Measurements from ENCODE around the gene PDE11A.

PDE11A gene

DNA sequence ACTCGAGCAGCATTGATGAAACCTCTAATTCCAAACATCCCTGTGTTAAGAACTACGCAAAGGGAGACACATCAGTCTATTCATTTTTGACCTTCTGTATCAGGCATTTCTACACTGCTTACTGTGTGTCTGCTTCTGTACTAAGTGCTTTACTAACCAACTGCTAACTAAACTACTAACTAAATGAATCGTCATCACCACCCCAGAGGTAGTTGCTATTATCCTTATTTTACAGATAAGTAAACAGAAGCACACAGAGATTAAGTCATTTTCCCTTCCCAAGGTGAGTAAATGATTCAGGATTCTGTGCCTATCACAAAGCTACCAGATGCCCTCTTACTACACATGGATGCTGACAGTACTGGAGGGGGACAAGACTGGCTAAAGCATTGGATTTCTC, 395.9 kb downstream of the PDE11A start:
- Histone ChIP-seq H3K27ac (ENCODE audit: low read length) (no peak overlapping the region), H3K36me3 (ENCODE audit: insufficient read depth, low read length) (no peaks in the 10 kb centered on the region), H3K79me2 (ENCODE audit: insufficient read depth, low read length) (no peaks in the 10 kb centered on the region), H3K9ac (ENCODE audit: low read depth, low read length) (no peak overlapping the region), H3K9me3 (ENCODE audit: insufficient read depth, low read length, severe bottlenecking) (no peaks in the 10 kb centered on the region), H3K27me3 (ENCODE audit: insufficient read depth, low read length, poor library complexity) (no peaks in the 10 kb centered on the region), H3K4me1 (ENCODE audit: insufficient read depth, low read length) (peaks cover 5% of the 10 kb centered on the region; the same call in 1 of the 2 replicates), H3K4me3 (ENCODE audit: low read depth in 1 of 2, low read length in 2 of 2) (no peak overlapping the region), H2AFZ (ENCODE audit: low read depth, low read length) (no peak overlapping the region), H4K20me1 (ENCODE audit: insufficient read depth, low read length) (no peaks in the 10 kb centered on the region), H3K4me2 (ENCODE audit: insufficient read depth, low read length) (no peak overlapping the region)
- no peak for ATAC-seq (ENCODE audit: insufficient read depth, low read depth)
- no peak for TF ChIP-seq EZH2 (IDR thresholded peaks at IDR 0.05; ENCODE audit: borderline replicate concordance, low read depth, low read length, severe bottlenecking)
- TF ChIP-seq, protein P1, sequence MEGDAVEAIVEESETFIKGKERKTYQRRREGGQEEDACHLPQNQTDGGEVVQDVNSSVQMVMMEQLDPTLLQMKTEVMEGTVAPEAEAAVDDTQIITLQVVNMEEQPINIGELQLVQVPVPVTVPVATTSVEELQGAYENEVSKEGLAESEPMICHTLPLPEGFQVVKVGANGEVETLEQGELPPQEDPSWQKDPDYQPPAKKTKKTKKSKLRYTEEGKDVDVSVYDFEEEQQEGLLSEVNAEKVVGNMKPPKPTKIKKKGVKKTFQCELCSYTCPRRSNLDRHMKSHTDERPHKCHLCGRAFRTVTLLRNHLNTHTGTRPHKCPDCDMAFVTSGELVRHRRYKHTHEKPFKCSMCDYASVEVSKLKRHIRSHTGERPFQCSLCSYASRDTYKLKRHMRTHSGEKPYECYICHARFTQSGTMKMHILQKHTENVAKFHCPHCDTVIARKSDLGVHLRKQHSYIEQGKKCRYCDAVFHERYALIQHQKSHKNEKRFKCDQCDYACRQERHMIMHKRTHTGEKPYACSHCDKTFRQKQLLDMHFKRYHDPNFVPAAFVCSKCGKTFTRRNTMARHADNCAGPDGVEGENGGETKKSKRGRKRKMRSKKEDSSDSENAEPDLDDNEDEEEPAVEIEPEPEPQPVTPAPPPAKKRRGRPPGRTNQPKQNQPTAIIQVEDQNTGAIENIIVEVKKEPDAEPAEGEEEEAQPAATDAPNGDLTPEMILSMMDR (IDR thresholded peaks at IDR 0.05; ENCODE audit: borderline replicate concordance, extremely low read depth, low read length, poor library complexity, severe bottlenecking), result no peak
- no peak for DNase-seq

DNA sequence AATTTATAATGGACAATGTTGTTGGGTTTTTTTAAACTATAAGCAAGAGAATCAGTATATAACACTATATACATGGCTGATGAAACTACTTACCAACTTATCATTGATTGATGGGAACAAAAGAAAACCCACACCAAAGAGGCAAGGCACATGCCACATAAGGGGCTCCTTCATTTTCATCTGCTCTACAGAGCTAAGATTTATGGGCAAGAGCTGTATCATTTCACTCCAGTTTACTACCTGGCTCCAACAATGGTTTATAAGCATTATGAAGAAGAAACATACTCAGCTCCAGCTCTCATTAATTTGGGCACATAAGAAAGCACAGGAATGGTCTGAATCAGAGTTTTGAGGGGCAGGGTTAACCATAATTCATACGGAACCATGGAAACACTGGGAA, 396.8 kb downstream of the PDE11A start:
- Histone ChIP-seq H3K4me2 (ENCODE audit: insufficient read depth, low read length) (no peak overlapping the region), H3K4me1 (ENCODE audit: insufficient read depth, low read length) (peaks cover 13% of the 10 kb centered on the region), H3K79me2 (ENCODE audit: insufficient read depth, low read length) (no peaks in the 10 kb centered on the region), H3K9me3 (ENCODE audit: insufficient read depth, low read length, severe bottlenecking) (no peaks in the 10 kb centered on the region), H3K27ac (ENCODE audit: low read length) (no peak overlapping the region), H3K4me3 (ENCODE audit: low read depth in 1 of 2, low read length in 2 of 2) (no peak overlapping the region), H4K20me1 (ENCODE audit: insufficient read depth, low read length) (no peaks in the 10 kb centered on the region), H2AFZ (ENCODE audit: low read depth, low read length) (no peak overlapping the region), H3K27me3 (ENCODE audit: insufficient read depth, low read length, poor library complexity) (no peaks in the 10 kb centered on the region), H3K36me3 (ENCODE audit: insufficient read depth, low read length) (no peaks in the 10 kb centered on the region), H3K9ac (ENCODE audit: low read depth, low read length) (no peak overlapping the region)
- no peak for DNase-seq
- no peak for ATAC-seq (ENCODE audit: insufficient read depth, low read depth)
- no peak for TF ChIP-seq EZH2 (IDR thresholded peaks at IDR 0.05; ENCODE audit: borderline replicate concordance, low read depth, low read length, severe bottlenecking)
- TF ChIP-seq, protein P1 (IDR thresholded peaks at IDR 0.05; ENCODE audit: borderline replicate concordance, extremely low read depth, low read length, poor library complexity, severe bottlenecking), result no peak

DNA sequence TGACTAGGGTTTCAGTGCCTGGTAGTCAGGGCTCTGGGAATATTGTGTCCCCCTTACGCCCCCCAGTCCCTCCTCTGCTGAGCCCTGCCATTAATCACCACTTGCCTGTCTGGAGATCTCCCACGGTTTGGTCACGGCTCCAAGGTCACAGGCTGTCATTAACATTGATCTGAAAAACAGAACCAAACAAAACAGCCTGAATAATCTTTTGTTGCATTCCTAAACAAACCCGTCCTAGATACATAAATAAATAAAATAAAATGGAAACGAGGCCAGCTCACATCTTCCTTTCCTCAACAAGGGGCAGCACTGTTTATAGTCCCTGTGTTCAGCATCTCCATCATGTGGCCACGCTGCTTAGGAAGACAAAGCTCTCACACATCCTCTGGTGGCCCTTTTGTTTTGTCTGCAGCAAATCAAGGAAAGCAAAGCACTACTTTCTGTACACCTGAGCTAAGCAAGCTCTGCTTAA, 397.2 kb downstream of the PDE11A start:
- H3K27me3 ChIP-seq (ENCODE audit: insufficient read depth, low read length, poor library complexity), result no peaks in the 10 kb centered on the region
- no peak overlapping the region for H2AFZ ChIP-seq (ENCODE audit: low read depth, low read length)
- TF ChIP-seq, protein P1 (IDR thresholded peaks at IDR 0.05; ENCODE audit: borderline replicate concordance, extremely low read depth, low read length, poor library complexity, severe bottlenecking), result peak; percentile 5
- TF ChIP-seq EZH2 (IDR thresholded peaks at IDR 0.05; ENCODE audit: borderline replicate concordance, low read depth, low read length, severe bottlenecking), result no peak
- no peak overlapping the region for H3K4me3 ChIP-seq (ENCODE audit: low read depth in 1 of 2, low read length in 2 of 2)
- peaks cover 16% of the 10 kb centered on the region for H3K4me1 ChIP-seq (ENCODE audit: insufficient read depth, low read length)
- ATAC-seq (ENCODE audit: insufficient read depth, low read depth), result no peak
- no peak overlapping the region for H3K27ac ChIP-seq (ENCODE audit: low read length)
- no peaks in the 10 kb centered on the region for H3K79me2 ChIP-seq (ENCODE audit: insufficient read depth, low read length)
- no peak overlapping the region for H3K9ac ChIP-seq (ENCODE audit: low read depth, low read length)
- H3K36me3 ChIP-seq (ENCODE audit: insufficient read depth, low read length), result no peaks in the 10 kb centered on the region
- no peak for DNase-seq
- no peaks in the 10 kb centered on the region for H3K9me3 ChIP-seq (ENCODE audit: insufficient read depth, low read length, severe bottlenecking)
- H4K20me1 ChIP-seq (ENCODE audit: insufficient read depth, low read length), result no peaks in the 10 kb centered on the region
- no peak overlapping the region for H3K4me2 ChIP-seq (ENCODE audit: insufficient read depth, low read length)

Measured in DND-41 (cell line).